IPS DF 19.7 (cell line): Measurements from ENCODE around the gene FAM162B.
"Not testable (repeated sequence)": the region's sequence is repeated elsewhere in the genome, so short reads cannot be mapped to it uniquely, and the experiment has no call there.

Experiments
- DNase-seq: peaks from one replicate; pipeline ENCODE4 v3.0.0-alpha.2; 2013; ENCODE audit warnings: low read depth, low spot score

The FAM162B gene

GRCh38 chr6:116764961-116765841 lies at the start of gene FAM162B:
FAM162B (minus strand) TSS chr6:116765719; CDS start chr6:116765576, 143 bp downstream.
- DNase-seq = no peak

- DNase-seq = no peak
These were observed 46.6 kb upstream of the FAM162B start for GRCh38 chr6:116812051-116812650.

DNA sequence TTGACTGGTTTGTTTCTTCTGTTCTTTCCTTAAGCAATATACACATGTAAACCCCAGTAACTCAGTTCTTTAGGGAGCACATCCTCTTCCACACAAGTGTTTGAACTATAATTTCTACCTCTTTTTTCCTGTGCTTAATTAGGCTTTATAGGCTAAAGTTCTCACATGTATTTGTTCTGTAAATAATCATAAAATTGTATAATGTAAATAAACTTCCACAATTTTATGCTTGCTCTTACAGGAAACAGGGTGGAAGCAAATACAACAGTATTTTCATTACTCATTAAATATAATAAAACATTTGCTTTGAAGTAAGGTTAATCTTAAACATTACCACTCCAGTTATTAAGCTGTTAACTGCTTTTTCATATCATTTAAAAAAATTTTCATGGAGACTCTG lies 36.5 kb upstream of the FAM162B start:
- DNase-seq = no peak

DNA sequence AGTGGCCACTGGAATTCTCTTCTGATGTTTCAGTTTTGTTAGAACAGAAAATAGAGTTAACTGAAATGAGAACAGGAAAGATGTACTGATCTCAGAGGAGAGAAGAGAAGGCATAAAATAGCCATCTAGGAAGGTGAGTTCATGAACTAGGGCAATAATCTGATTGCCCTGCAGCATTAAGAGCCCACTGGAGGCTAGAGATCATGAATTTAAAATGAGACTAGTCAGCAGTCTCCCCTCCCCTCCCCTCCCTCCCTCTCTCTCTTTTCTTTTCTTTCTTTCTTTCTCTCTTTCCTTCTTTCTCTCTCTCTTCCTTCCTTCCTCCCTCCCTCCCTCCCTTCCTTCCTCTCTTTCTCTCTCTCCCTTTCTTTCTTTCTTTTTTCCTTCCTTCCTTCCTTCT lies 34.4 kb upstream of the FAM162B start:
- DNase-seq = no peak

- DNase-seq = no peak
These were observed 32.1 kb upstream of the FAM162B start for GRCh38 chr6:116797585-116797984.

GRCh38 chr6:116793224-116793623 lies 27.7 kb upstream of the FAM162B start:
- no peak for DNase-seq

- DNase-seq = no peak
These were observed 18.3 kb upstream of the FAM162B start for GRCh38 chr6:116783852-116784251.

- no peak for DNase-seq
These were observed 14.2 kb upstream of the FAM162B start for GRCh38 chr6:116779573-116780164.

DNA sequence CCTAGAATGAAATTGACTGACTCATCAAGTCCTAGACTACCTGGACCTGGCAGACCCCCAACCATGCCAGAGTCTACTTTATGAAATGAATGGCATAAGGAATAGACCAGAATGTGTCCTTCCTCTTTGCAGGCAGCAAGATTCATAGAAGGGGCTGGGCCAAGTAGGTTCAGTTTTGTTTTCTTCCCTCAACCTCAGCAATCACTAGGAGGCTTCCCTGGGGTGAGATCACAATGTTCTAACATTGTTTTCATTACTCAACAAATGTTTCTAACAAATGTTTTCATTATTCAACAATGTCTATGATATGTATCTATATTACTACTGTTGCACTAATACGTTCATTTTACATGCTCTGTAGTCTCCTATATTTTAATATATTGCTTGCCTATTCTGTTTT lies 8.4 kb upstream of the FAM162B start:
- DNase-seq = no peak

GRCh38 chr6:116772450-116772849 lies 6.9 kb upstream of the FAM162B start:
- no peak for DNase-seq

DNA sequence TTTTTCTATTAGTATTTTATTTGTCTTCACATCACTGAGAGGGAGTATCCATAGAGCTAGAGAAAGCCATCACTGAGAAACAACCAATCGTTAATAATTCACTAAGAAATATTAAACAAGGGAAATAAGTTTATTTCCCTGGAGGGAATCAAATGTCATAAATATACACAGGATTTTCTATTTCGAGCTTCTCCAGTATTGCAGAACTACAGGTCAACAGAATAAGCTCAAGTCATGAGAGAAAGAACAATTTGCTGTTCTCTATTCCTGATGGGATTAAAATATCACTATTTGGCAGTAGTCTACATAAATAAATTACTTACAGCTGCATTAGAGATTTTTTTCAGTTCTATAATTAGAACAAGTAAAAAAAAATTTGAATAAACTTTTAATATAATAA lies 2.2 kb upstream of the FAM162B start:
- DNase-seq = no peak

DNA sequence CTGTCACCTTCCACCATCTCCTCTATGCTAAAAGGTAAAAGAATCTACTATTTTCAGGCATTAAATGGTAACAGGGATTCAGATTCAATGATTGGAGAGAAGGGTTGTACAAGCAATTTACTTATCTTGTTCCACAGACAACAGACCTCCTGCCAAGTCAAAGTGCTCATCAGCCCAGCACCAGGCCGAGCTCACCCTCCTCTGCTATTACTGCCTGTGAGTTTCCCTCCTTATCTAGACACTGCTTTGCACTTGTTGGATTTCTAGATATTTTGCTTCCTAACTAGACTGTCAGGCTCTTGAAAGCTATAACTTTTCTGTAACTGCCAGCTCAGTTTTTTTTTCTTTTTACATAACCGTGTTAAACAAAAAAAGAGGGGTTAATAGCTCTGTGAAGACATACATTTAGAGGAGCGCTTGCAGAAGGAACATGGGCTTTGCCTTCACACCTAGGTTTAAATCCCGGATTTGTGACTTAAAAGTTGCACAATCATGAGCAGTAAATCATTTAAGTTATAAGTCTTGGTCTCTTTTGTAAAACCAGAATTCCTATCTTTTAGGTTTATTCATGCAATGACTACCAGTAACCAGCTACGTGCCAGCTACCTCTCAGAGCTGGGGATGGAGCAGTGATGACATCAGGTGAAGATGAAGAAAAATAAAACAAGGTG lies 1.1 kb upstream of the FAM162B start:
- no peak for DNase-seq

- no peak for DNase-seq
These were observed 924 bp downstream of the FAM162B start for GRCh38 chr6:116764629-116764960.

GRCh38 chr6:116763906-116764628 lies 1.5 kb downstream of the FAM162B start:
- DNase-seq = no peak

DNA sequence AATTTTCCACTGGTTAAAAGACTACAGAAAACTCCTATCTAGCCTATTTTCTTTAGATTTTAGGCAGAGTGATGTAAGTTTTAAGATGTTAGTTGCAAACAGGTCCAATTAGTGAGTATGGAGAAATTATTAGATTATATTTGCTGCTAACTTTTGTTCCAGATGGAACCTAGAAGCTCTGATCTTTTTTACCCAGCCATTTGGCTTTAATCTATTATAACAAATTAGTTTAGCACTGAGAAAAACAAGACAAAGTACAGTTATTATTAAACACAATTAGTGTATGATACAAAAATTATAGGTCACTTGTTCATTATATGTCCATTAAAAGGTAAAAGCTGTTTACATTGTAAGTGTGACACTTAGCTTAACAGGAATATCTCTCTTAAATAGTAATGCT lies 2.5 kb downstream of the FAM162B start:
- DNase-seq = no peak

- DNase-seq = no peak
These were observed 3.3 kb downstream of the FAM162B start for GRCh38 chr6:116762235-116762634.

DNA sequence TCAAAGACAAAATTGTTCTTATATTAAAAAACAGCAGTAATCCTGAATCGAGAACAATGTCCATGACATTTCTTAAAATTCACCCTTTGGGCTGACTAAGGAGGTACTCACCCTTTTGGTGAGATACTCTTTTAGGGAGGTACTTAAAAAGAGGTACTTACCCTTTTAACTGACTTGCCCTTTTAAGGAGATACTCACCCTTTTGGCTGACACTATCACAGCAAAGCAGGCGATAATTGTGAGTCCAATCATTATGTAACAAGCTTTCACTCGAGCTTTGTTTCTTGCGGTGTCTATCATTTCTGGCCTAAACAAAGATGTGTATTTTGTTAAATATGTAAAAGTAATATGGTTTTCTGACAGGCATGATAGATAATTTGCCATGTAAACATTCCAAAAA lies 3.7 kb downstream of the FAM162B start:
- no peak for DNase-seq

DNA sequence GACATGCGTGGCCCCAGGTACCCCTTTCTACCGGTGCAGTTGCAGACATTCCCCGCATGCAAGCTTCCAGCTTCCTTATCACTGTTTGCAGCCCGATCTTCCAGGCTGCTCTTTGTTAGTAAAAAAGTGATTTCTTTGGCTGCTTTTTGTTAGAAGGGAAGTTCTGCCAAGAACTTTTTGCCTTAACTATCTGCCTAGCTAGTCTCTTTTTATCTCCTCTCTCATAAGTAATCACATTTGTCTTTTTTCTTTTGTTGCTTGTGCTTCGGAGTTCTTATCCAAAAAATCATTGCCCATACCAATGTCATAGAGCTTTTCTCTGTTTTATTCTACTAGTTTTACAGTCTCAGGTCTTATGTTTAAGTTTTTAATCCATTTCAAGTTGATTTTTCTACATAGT lies 20.3 kb downstream of the FAM162B start:
- no peak for DNase-seq

DNA sequence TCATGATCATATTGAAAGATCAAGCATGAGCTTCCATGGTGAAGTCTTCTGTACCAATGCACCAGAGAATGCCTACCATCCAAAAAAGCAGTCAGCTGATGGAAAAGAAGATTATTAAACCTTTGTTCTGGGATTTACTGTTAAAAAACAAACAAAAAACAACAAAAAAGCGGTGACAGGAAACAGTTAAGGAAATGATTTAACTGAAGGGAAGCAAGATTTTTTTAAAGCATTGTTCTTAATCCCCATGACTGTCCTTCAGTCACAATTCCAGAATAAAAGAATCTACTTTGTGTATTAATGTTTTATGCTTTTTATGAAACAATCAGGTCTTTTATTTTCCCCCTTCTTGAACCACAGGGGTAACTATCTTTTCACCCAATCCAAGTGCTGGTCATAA lies 23.9 kb downstream of the FAM162B start:
- DNase-seq = no peak

DNA sequence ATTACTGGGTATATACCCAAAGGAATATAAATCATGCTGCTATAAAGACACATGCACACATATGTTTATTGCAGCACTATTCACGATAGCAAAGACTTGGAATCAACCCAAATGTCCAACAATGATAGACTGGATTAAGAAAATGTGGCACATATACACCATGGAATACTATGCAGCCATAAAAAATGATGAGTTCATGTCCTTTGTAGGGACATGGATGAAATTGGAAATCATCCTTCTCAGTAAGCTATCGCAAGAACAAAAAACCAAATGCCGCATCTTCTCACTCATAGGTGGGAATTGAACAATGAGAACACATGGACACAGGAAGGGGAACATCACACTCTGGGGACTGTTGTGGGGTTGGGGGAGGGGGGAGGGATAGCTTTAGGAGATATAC lies 25.0 kb downstream of the FAM162B start:
- not testable (repeated sequence) for DNase-seq

DNA sequence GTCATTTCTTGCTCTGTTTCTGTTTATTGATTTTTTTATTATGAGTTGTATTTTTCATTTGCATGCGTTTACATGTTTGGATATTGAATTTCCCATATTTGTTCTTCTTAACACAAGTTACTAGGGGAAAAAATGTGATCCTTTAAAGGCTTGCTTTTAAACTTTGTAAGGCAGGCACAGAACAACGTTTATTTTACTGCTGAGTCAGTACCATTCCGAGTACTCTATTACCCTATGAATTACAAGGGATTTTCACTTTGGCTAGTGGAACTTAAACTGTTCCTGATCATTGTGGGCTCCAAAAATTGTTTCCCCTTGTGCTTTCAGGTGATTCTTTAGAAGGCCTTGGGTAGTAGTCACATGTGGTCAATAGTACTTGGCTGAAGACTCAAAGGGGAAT lies 28.5 kb downstream of the FAM162B start:
- no peak for DNase-seq

DNA sequence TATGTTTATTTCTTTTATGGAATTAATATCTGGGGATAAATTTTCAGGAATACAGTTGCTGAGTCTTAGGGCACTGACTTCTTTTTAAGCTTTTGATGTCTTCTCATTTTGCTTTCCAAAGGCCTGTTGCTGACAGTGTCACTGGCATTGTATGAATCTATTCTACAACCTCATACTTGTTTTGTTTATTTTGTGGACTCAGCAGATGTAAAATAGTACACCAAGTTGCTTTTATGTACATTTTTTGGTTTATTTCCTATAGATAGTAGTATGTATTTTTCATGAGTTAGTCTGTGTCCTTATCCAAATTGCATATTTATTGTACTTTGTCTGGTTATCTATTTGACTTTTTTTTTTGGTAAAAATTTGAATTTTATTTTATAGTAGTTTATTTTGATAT lies 35.0 kb downstream of the FAM162B start:
- no peak for DNase-seq
